HG03460 (cell line): Measurements from ENCODE around the gene USF2.

Experiments used
- ATAC-seq: cut with Tn5 transposase; IDR thresholded peaks from one replicate; pipeline ENCODE4 v1.9.1; 2021; ENCODE audit not compliant: unreplicated experiment

Gene USF2

GRCh38 chr19:35240327-35240726 is 28.4 kb upstream of the USF2 start:
- no peak for ATAC-seq

- ATAC-seq = no peak
Observed at GRCh38 chr19:35241417-35241816, 27.3 kb upstream of the USF2 start.

GRCh38 chr19:35246466-35247092 is 22.2 kb upstream of the USF2 start:
- no peak for ATAC-seq

GRCh38 chr19:35247526-35248309 is 21.0 kb upstream of the USF2 start:
- peak; percentile 36 for ATAC-seq

- ATAC-seq = peak; percentile 81
Observed at GRCh38 chr19:35248310-35249145, 20.2 kb upstream of the USF2 start, which contains the start of gene LSR. Gene LSR (plus strand): TSS chr19:35249002. CDS start chr19:35249023, 21 bp downstream.

- ATAC-seq = no peak
Observed at GRCh38 chr19:35249146-35249847, 19.5 kb upstream of the USF2 start.

- no peak for ATAC-seq
Observed at GRCh38 chr19:35249848-35250711, 18.7 kb upstream of the USF2 start.

- ATAC-seq = no peak
Observed at GRCh38 chr19:35251456-35251855, 17.3 kb upstream of the USF2 start.

- no peak for ATAC-seq
Observed at GRCh38 chr19:35253316-35254286, 15.2 kb upstream of the USF2 start.

GRCh38 chr19:35254341-35255297 is 14.1 kb upstream of the USF2 start:
- no peak for ATAC-seq

- ATAC-seq = no peak
Observed at GRCh38 chr19:35256566-35256965, 12.2 kb upstream of the USF2 start.

- ATAC-seq = no peak
Observed at GRCh38 chr19:35257113-35257461, 11.7 kb upstream of the USF2 start.

GRCh38 chr19:35260694-35261304 is 8.0 kb upstream of the USF2 start:
- ATAC-seq = no peak

- no peak for ATAC-seq
Observed at GRCh38 chr19:35261356-35262100, 7.2 kb upstream of the USF2 start.

- no peak for ATAC-seq
Observed at GRCh38 chr19:35262101-35262761, 6.5 kb upstream of the USF2 start.
